ENCODE measurements around the gene PHTF2.

DNA sequence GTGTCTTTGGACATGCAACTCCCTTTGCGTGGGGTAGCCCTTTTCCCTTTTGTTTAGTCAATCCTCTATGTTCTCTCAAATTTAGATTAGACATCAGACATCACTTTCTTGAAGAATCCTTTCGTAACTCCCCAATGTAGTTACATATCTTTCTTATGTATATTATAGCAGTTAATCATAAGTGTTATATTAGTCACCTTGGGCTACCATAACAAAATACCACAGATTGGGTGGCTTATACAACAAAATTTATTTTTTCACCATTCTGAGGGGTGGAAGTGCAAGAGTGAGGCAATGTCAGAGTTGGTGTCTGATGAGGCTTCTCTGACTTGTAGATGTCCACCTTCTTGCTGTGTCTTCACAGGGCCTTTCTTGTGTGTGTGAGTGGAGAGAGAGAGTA is 105.7 kb downstream of the PHTF2 start:
- TF ChIP-seq POLR2AphosphoS5 (IDR thresholded peaks at IDR 0.05; ENCODE audit: low read depth, low read length) = no peak
- TF ChIP-seq, protein P1, sequence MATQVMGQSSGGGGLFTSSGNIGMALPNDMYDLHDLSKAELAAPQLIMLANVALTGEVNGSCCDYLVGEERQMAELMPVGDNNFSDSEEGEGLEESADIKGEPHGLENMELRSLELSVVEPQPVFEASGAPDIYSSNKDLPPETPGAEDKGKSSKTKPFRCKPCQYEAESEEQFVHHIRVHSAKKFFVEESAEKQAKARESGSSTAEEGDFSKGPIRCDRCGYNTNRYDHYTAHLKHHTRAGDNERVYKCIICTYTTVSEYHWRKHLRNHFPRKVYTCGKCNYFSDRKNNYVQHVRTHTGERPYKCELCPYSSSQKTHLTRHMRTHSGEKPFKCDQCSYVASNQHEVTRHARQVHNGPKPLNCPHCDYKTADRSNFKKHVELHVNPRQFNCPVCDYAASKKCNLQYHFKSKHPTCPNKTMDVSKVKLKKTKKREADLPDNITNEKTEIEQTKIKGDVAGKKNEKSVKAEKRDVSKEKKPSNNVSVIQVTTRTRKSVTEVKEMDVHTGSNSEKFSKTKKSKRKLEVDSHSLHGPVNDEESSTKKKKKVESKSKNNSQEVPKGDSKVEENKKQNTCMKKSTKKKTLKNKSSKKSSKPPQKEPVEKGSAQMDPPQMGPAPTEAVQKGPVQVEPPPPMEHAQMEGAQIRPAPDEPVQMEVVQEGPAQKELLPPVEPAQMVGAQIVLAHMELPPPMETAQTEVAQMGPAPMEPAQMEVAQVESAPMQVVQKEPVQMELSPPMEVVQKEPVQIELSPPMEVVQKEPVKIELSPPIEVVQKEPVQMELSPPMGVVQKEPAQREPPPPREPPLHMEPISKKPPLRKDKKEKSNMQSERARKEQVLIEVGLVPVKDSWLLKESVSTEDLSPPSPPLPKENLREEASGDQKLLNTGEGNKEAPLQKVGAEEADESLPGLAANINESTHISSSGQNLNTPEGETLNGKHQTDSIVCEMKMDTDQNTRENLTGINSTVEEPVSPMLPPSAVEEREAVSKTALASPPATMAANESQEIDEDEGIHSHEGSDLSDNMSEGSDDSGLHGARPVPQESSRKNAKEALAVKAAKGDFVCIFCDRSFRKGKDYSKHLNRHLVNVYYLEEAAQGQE (IDR thresholded peaks at IDR 0.05; ENCODE audit: insufficient read depth in 1 of 2, low read depth in 2 of 2, low read length in 2 of 2) = no peak
- TF ChIP-seq TAF1 (IDR thresholded peaks at IDR 0.05; ENCODE audit: borderline replicate concordance, insufficient read depth, low read length) = no peak

Data from PFSK-1 (cell line).